Endothelial cell of umbilical vein (primary cell): ENCODE data around the gene PEX5L.

Source experiments
- CTCF ChIP-seq, 2 donors: IDR thresholded peaks; 1 replicate in 1 of 2; 2 replicates in 1 of 2; pipeline ENCODE4 v1.5.1; 2011; ENCODE audit warnings: low read length in 2 of 2, mild to moderate bottlenecking in 2 of 2, moderate library complexity in 2 of 2, control low read depth in 1 of 2, inconsistent platforms in 1 of 2, low read depth in 1 of 2; ENCODE audit not compliant: insufficient read depth in 1 of 2; ENCODE audit errors: extremely low read depth in 1 of 2
- MAX ChIP-seq: IDR thresholded peaks from 2 replicates; pipeline ENCODE4 v1.6.1; 2011; ENCODE audit not compliant: insufficient read depth, insufficient read length
- POLR2A ChIP-seq: IDR thresholded peaks from 2 replicates; pipeline ENCODE4 v1.6.1; 2012; ENCODE audit warnings: low read depth, mild to moderate bottlenecking, control low read depth, low read length
- POLR2AphosphoS5 ChIP-seq: IDR thresholded peaks from 2 replicates; pipeline ENCODE4 v1.6.1; 2012; ENCODE audit warnings: low read depth, mild to moderate bottlenecking, control low read depth, low read length, moderate library complexity; ENCODE audit not compliant: insufficient read depth

GRCh38 chr3:179791793-179792192, 244.9 kb downstream of the PEX5L start:
- no peak for TF ChIP-seq POLR2A
- TF ChIP-seq CTCF (IDR thresholded peaks at IDR 0.05; ENCODE audit: extremely low read depth in 1 of 2, insufficient read depth in 1 of 2, low read depth in 1 of 2, low read length in 2 of 2) = no peak
- no peak for TF ChIP-seq POLR2AphosphoS5
- TF ChIP-seq MAX = no peak
